Measurements from ENCODE around the gene IGF2BP2. TPM values are rescaled to one million over a fixed set of nuclear protein-coding genes. Genes with fewer than 3 reads are reported as not detected.
A peak's percentile ranks its signal among the peaks of the same experiment; 100 is the strongest.

The IGF2BP2 gene
- total and polyA plus RNA-seq, 2 donors from 2014 or later: 7.7 to 26.9 TPM

DNA sequence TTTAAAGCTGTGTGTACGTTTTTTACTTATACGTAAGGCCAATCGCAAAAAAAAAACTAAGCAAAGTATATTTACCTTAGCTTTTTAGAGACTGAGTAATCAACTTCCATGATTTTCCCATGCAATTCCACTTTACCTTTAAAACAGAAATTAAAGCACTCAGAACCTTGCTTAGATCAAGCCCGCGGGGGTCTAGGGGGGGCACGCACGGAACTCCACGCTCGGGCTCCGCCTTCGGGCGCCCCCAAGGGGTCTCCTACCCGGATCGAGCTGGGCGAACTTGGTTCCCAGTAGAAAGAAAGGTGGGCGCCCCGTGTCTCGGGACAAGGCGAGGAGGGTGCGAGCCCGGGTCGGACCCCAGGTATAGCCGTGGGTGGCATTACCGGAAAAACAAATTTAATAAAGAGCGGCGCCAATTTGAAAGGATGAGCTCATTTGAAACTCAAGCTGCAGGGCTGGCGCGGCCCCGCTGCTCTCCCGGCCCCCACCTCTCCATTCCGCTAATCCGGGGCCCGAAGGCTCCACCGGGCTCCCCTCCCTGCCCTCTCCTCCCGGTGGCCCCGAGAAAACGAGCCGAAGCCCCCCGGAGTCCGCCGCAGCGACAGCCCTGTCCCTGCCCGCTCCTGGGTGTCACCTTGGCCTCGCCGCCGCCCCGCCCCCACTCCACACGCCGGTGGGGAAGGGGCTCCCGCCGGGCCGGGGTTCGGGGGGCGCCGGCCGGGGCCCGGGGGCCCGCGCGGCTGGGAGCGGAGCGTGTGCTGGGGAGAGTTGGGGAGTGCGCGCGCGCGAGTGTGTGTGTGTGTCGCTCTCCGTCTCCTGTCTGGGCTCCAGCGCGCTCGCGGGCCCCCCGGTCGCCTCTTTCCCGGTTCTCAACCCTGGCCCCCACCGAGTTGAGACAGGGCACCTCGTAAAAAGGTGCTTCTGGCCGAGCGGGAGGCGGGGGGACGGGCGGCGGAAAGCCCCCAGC, 1.5 kb downstream of the IGF2BP2 start:
- H3K27me3 ChIP-seq (ENCODE audit: control insufficient read depth, insufficient read depth, low read length): no peaks in the 10 kb centered on the region
- FAIRE-seq: no peak
- intact Hi-C loops (cut with DNase I): no loop called here

DNA sequence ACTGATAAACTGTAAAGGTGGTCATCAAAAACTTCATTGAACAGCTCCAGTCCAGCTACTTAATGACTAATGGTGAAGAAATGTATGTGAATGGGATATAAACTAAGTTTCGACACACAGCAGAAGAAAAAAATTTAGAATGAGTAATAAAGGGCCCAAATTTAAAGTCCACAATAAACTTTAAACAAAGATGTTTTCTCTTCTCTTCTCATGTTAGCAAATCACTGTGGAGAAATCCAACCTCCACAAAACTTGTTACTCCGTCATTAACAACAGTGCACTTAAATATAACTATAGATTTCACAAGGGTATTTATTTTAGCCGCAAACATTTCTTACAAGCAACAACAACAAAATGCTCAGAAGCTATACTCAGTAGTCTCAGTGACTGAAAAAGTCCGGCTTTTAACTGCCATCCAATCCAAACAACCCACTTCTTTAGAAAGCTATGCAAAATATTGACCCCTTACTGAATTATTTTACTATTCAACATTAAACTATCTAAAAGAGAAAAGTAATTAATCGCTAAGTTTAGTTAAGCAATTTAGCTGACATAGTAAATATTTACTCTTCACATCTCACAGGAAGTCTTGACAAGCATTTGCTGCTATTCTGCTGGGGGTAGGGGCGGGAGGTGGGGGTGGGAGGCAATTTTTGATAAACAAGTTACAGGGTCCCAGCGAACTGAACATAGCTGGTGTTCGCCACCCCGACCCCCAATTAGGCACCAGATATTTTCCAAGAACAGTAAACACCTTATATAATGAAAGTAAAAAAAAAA, 2.4 kb downstream of the IGF2BP2 start:
- no peaks in the 10 kb centered on the region for H3K9me3 ChIP-seq (ENCODE audit: control insufficient read depth in 2 of 3, insufficient read depth in 1 of 3, low read length in 3 of 3)
- DNase-seq (peak in 2 of 5 donors; percentile 51), FAIRE-seq (no peak)
- no peaks in the 10 kb centered on the region for H3K27me3 ChIP-seq (ENCODE audit: control insufficient read depth, insufficient read depth, low read length)
- TF ChIP-seq, protein P1, sequence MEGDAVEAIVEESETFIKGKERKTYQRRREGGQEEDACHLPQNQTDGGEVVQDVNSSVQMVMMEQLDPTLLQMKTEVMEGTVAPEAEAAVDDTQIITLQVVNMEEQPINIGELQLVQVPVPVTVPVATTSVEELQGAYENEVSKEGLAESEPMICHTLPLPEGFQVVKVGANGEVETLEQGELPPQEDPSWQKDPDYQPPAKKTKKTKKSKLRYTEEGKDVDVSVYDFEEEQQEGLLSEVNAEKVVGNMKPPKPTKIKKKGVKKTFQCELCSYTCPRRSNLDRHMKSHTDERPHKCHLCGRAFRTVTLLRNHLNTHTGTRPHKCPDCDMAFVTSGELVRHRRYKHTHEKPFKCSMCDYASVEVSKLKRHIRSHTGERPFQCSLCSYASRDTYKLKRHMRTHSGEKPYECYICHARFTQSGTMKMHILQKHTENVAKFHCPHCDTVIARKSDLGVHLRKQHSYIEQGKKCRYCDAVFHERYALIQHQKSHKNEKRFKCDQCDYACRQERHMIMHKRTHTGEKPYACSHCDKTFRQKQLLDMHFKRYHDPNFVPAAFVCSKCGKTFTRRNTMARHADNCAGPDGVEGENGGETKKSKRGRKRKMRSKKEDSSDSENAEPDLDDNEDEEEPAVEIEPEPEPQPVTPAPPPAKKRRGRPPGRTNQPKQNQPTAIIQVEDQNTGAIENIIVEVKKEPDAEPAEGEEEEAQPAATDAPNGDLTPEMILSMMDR (IDR thresholded peaks at IDR 0.05; ENCODE audit: borderline replicate concordance, extremely low read depth, insufficient read depth): no peak
- H3K27ac ChIP-seq (ENCODE audit: low read depth in 2 of 2, low read length in 2 of 2): no peak overlapping the region
- H3K4me1 ChIP-seq (ENCODE audit: control insufficient read depth in 2 of 3, insufficient read depth in 2 of 3, low read depth in 1 of 3, low read length in 3 of 3): peaks cover 0 to 8% (median 3%) of the 10 kb centered on the region in 3 donors
- H3K9ac ChIP-seq (ENCODE audit: low read length in 3 of 3): peak overlapping the region in 2 of 3 donors; percentile 44 to 89
- peak overlapping the region; percentile 70 to 79 (median 73) for H3K4me3 ChIP-seq (ENCODE audit: low read length in 3 of 3)
- no peaks in the 10 kb centered on the region for H3K36me3 ChIP-seq (ENCODE audit: control insufficient read depth in 2 of 3, insufficient read depth in 3 of 3, low read length in 3 of 3)
- intact Hi-C loops (cut with DNase I): no loop called here

More for the DNA sequence above, 1.5 kb downstream of the IGF2BP2 start:
- Histone ChIP-seq H3K27ac (ENCODE audit: low read depth in 2 of 2, low read length in 2 of 2) (peak overlapping the region; percentile 67 to 76), H3K9me3 (ENCODE audit: control insufficient read depth in 2 of 3, insufficient read depth in 1 of 3, low read length in 3 of 3) (no peaks in the 10 kb centered on the region), H3K9ac (ENCODE audit: low read length in 3 of 3) (peak overlapping the region; percentile 44 to 89 (median 64)), H3K4me1 (ENCODE audit: control insufficient read depth in 2 of 3, insufficient read depth in 2 of 3, low read depth in 1 of 3, low read length in 3 of 3) (peaks cover 0 to 7% (median 3%) of the 10 kb centered on the region in 3 donors), H3K4me3 (ENCODE audit: low read length in 3 of 3) (peak overlapping the region; percentile 70 to 79 (median 73)), H3K36me3 (ENCODE audit: control insufficient read depth in 2 of 3, insufficient read depth in 3 of 3, low read length in 3 of 3) (no peaks in the 10 kb centered on the region)
- DNase-seq: peak; percentile 61 to 85 (median 80)
- TF ChIP-seq, protein P1 (IDR thresholded peaks at IDR 0.05; ENCODE audit: borderline replicate concordance, extremely low read depth, insufficient read depth): no peak

DNA sequence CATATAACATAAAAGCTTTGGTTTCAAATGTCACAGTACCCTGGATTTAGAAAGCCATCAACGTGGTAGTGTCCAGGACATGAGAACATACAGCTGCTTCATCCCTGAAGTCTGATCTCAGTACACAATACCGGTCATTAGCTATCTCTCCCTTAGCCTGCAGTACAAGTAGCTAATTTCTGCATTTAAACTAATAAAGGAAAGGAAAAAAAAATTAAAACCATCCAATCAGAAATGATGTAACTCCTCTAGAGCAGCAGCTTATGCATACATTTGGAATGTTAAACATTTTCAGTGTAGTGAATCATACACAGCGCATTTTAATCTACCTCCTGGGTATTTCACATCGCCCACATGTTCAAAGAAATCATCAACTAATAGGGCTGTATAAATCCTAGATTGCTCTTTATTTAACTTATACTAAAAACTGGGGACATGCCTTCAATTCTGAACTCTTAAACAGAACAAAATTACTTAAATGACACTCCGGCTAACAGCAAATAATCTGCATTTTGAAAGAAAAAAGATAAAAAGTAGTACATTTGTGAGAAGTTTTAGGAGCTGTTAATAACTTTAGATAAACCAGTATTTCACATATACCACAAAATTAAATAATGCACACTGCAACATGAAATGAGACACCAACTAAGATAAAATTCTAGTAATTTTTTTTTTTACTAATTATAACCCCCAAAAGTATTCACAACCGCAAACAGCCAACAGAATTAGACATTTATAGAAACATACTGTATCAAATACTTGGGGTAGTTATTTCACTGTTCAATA, 3.7 kb downstream of the IGF2BP2 start:
- Histone ChIP-seq H3K4me1 (ENCODE audit: control insufficient read depth in 2 of 3, insufficient read depth in 2 of 3, low read depth in 1 of 3, low read length in 3 of 3) (peaks cover 0 to 15% (median 3%) of the 10 kb centered on the region in 3 donors), H3K9ac (ENCODE audit: low read length in 3 of 3) (peak overlapping the region in 2 of 3 donors; percentile 1 to 15), H3K27me3 (ENCODE audit: control insufficient read depth, insufficient read depth, low read length) (no peaks in the 10 kb centered on the region), H3K9me3 (ENCODE audit: control insufficient read depth in 2 of 3, insufficient read depth in 1 of 3, low read length in 3 of 3) (no peaks in the 10 kb centered on the region), H3K4me3 (ENCODE audit: low read length in 3 of 3) (peak overlapping the region in 2 of 3 donors; percentile 17 to 23), H3K36me3 (ENCODE audit: control insufficient read depth in 2 of 3, insufficient read depth in 3 of 3, low read length in 3 of 3) (no peaks in the 10 kb centered on the region), H3K27ac (ENCODE audit: low read depth in 2 of 2, low read length in 2 of 2) (no peak overlapping the region)
- intact Hi-C loops (cut with DNase I): no loop called here
- peak in 2 of 5 donors; percentile 71 to 80 for DNase-seq
- FAIRE-seq: no peak
- TF ChIP-seq, protein P1 (IDR thresholded peaks at IDR 0.05; ENCODE audit: borderline replicate concordance, extremely low read depth, insufficient read depth): no peak

Measured in kidney (tissue), 14 donors.